ENCODE measurements around the gene AGO4.
"Not testable (repeated sequence)": the region's sequence is repeated elsewhere in the genome, so short reads cannot be mapped to it uniquely, and the experiment has no call there.

AGO4 gene

GRCh38 chr1:35809114-35810095, 1.6 kb downstream of the AGO4 start:
- FAIRE-seq (no peak), DNase-seq (ENCODE audit: extremely low spot score, insufficient read length, low read depth) (no peak)

DNA sequence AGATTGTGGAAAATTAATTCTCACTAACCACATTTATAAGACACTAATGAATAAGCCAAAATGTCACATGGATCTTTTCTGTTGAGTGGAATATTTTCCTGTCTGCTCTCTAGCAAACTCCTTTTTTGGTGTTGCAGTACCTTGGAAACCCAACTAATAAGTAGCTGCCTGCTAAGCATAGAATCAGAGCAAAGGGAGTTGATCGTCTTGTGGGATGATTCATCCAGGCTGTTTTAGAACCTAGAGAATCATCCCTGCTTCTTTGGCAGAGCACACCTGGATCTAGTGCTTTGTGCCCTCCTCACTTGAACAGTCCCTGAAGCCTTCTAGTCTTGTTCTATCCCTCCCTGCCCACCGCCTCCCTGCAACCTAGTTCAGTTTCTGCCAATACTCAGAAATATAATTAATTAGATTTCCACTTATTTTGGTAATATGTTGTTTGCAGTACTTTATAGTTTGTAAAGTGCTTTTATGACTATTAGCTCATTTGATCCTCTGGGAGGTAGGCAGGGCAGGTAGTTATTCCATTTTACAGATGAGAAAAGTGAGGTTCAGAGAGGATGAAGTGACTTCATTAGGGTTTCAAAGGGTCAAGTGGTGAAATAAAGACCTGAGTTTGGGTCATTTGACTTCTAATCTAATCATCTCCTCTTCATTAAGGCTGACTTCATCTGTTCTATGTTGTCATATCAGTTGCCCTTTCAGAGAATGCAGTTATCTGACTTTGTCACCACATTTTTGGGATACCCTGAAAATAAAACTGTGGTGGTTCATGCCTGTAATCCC, 2.5 kb downstream of the AGO4 start:
- FAIRE-seq (no peak), DNase-seq (ENCODE audit: extremely low spot score, insufficient read length, low read depth) (no peak)

GRCh38 chr1:35812754-35813153, 4.9 kb downstream of the AGO4 start:
- FAIRE-seq, result not testable (repeated sequence)

DNA sequence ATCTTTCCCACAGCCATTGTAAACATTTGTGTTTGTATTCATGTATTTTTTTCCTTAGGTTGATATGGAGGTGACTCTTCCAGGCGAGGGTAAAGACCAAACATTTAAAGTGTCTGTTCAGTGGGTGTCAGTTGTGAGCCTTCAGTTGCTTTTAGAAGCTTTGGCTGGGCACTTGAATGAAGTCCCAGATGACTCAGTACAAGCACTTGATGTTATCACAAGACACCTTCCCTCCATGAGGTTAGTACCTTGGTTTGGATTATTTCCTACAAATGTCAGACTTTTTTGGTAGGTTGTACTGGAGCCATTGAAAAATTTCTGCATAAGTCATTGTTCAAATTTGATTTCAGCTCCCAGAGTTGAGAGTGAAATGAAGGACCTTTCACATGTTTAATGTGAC, 17.4 kb downstream of the AGO4 start:
- DNase-seq (ENCODE audit: extremely low spot score, insufficient read length, low read depth), result no peak
- FAIRE-seq, result no peak

More at GRCh38 chr1:35812754-35813153, 4.9 kb downstream of the AGO4 start:
- not testable (repeated sequence) for DNase-seq (ENCODE audit: extremely low spot score, insufficient read length, low read depth)

GRCh38 chr1:35832276-35832905, 24.6 kb downstream of the AGO4 start:
- DNase-seq (ENCODE audit: extremely low spot score, insufficient read length, low read depth), result no peak
- no peak for FAIRE-seq

- no peak for FAIRE-seq
- no peak for DNase-seq (ENCODE audit: extremely low spot score, insufficient read length, low read depth)
Measured at GRCh38 chr1:35833395-35833794, 25.6 kb downstream of the AGO4 start.

DNA sequence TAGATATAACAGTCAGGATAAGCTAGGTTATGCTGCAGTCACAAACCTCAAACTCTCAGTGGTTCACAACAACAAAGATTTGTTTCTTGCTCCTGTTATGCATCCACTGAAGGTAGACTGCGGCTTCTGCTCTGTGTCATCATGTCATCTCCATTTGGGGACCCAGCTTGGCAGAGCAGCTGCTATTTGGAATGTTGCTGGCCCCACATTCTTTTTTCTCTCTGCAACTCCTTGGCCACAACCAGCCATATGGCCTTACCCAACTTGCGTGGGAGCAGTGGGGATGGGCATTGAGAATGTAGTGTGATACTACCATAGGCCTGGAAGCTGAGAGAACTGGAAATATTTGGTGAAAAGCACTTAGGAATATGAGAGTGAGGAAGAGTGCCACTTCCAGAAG, 26.4 kb downstream of the AGO4 start:
- no peak for DNase-seq (ENCODE audit: extremely low spot score, insufficient read length, low read depth)
- FAIRE-seq, result no peak

GRCh38 chr1:35835398-35835797, 27.6 kb downstream of the AGO4 start:
- FAIRE-seq (no peak), DNase-seq (ENCODE audit: extremely low spot score, insufficient read length, low read depth) (no peak)

GRCh38 chr1:35836734-35837133, 28.9 kb downstream of the AGO4 start:
- FAIRE-seq, result no peak

GRCh38 chr1:35838693-35839245, 31.0 kb downstream of the AGO4 start:
- no peak for FAIRE-seq
- DNase-seq (ENCODE audit: extremely low spot score, insufficient read length, low read depth), result no peak

More at GRCh38 chr1:35836734-35837133, 28.9 kb downstream of the AGO4 start:
- DNase-seq (ENCODE audit: extremely low spot score, insufficient read length, low read depth), result no peak

GRCh38 chr1:35844826-35845225, 37.0 kb downstream of the AGO4 start:
- no peak for FAIRE-seq

GRCh38 chr1:35845766-35846165, 38.0 kb downstream of the AGO4 start:
- DNase-seq (ENCODE audit: extremely low spot score, insufficient read length, low read depth), result no peak
- no peak for FAIRE-seq

More at GRCh38 chr1:35844826-35845225, 37.0 kb downstream of the AGO4 start:
- no peak for DNase-seq (ENCODE audit: extremely low spot score, insufficient read length, low read depth)

- DNase-seq (ENCODE audit: extremely low spot score, insufficient read length, low read depth), result no peak
- FAIRE-seq, result no peak
Measured at GRCh38 chr1:35847935-35848565, 40.2 kb downstream of the AGO4 start.

DNA sequence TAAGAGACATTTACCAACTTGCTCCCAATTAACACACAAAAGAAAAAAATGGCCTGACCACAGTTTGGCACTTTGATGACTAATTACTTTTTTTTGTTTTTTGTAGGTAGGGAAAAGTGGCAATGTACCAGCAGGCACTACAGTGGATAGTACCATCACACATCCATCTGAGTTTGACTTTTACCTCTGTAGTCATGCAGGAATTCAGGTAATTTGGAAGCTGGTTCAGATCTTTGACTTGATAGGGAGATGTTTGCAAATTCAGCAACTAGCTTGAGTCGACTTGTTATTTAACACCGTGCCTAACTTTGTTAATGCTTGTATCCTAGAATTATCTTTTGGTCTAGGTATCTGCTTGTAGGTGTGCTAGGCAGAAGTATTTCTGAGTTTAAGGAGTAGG, 42.2 kb downstream of the AGO4 start:
- FAIRE-seq, result no peak
- no peak for DNase-seq (ENCODE audit: extremely low spot score, insufficient read length, low read depth)

GRCh38 chr1:35850716-35851115, 42.9 kb downstream of the AGO4 start:
- no peak for FAIRE-seq
- no peak for DNase-seq (ENCODE audit: extremely low spot score, insufficient read length, low read depth)

DNA sequence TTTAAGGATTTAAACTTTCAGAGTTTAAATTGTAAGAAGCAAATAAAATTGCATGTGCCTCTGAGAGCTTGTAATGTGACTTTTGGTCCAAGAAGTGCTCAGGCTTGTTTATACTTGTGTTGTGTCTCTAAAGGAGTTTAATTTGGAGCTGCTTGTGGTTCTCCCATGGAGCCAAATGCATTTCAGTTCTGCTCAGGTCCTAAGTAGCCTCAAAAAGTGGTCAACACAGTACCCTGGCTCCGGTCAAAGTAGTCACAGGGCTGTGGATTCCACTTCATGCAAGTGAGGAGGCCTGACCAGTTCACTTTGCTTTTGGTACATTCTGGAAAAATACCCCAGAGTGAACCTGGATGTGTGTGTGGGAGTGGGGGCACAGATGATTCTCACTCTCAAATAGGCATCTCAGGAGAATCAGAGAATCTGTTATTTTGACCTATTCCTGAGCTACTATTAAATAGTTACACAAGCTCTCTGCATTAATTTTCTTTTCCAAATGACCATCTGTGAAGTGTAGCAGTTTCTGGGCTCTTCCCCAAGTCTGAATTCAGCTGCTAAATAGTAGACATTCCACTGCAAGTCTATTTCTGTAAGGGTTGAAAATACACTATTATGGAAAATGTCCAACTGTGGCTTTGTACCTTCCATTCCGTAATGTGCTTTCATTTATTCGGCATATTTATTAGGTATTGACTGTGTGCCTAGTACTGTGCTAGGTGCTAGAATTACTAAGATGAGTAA, 43.5 kb downstream of the AGO4 start:
- DNase-seq (ENCODE audit: extremely low spot score, insufficient read length, low read depth) (no peak), FAIRE-seq (no peak)

- FAIRE-seq, result no peak
- no peak for DNase-seq (ENCODE audit: extremely low spot score, insufficient read length, low read depth)
Measured at GRCh38 chr1:35852241-35852640, 44.4 kb downstream of the AGO4 start.

GRCh38 chr1:35854989-35855700, 47.3 kb downstream of the AGO4 start:
- FAIRE-seq, result no peak
- no peak for DNase-seq (ENCODE audit: extremely low spot score, insufficient read length, low read depth)
